ENCODE data around the gene PTGES3.

GRCh38 chr12:56629459-56630179 lies 58.5 kb downstream of the PTGES3 start:
- no peak for TF ChIP-seq EZH2 (IDR thresholded peaks at IDR 0.05; ENCODE audit: borderline replicate concordance, low read length)
- TF ChIP-seq CTCF (conservative IDR thresholded peaks at IDR 0.05 in 1 of 2, IDR thresholded peaks at IDR 0.05 in 1 of 2; ENCODE audit: extremely low read depth in 1 of 2, insufficient read depth in 1 of 2, low read depth in 1 of 2, low read length in 2 of 2) = no peak
